CD4-positive, alpha-beta memory T cell (primary cell): ENCODE measurements around the gene IFITM1. TPM values are rescaled to one million over a fixed set of nuclear protein-coding genes. Genes with fewer than 3 reads are reported as not detected.
"Not testable (repeated sequence)": the region's sequence is repeated elsewhere in the genome, so short reads cannot be mapped to it uniquely, and the experiment has no call there.

Experiments
- CTCF ChIA-PET: fragments of 350-600 bp; sonication (Branson Sonifier 250); formaldehyde crosslinking; loops from one replicate; lab custom pipeline; 2021; ENCODE audit warnings: inconsistent platforms; ENCODE audit not compliant: partially characterized antibody; lab: Charles Lee
- POLR2A ChIA-PET: fragments of 350-600 bp; sonication (Branson Sonifier 250); formaldehyde crosslinking; loops from one replicate; lab custom pipeline; 2021; ENCODE audit not compliant: partially characterized antibody; lab: Charles Lee
- DNase-seq, 5 donors: peaks; one replicate each; pipeline versions ENCODE4 v3.0.0 to v3.0.0-alpha.2; 2020 to 2022; ENCODE audit warnings: mixed read lengths in 1 of 5
- H3K27ac ChIP-seq: one replicate; pipeline ENCODE4 v1.7.0; 2013; ENCODE audit warnings: low read depth, low read length
- H3K27me3 ChIP-seq: 2 replicates; pipeline ENCODE4 v1.7.0; 2013; ENCODE audit warnings: mild to moderate bottlenecking, low read length, moderate library complexity; ENCODE audit not compliant: insufficient read depth
- H3K36me3 ChIP-seq: 2 replicates; pipeline ENCODE4 v1.7.0; 2013; ENCODE audit warnings: mild to moderate bottlenecking, low read length, moderate library complexity; ENCODE audit not compliant: insufficient read depth
- H3K4me1 ChIP-seq: 2 replicates; pipeline ENCODE4 v1.7.0; 2013; ENCODE audit warnings: mild to moderate bottlenecking, low read length, moderate library complexity; ENCODE audit not compliant: insufficient read depth
- H3K4me3 ChIP-seq, 2 donors: one replicate each; pipeline ENCODE4 v1.7.0; 2013; ENCODE audit warnings: low read length in 2 of 2, mild to moderate bottlenecking in 1 of 2
- H3K9me3 ChIP-seq, 2 donors: one replicate each; pipeline ENCODE4 v1.7.0; 2013; ENCODE audit warnings: low read length in 2 of 2, control low read depth in 1 of 2; ENCODE audit not compliant: control insufficient read depth in 1 of 2
- H3K27ac Mint-ChIP-seq, 7 donors: one replicate each; pipeline ENCODE4 v1.8.0; 2020 to 2021; ENCODE audit warnings: mixed read lengths in 7 of 7, mild to moderate bottlenecking in 6 of 7, inconsistent platforms in 3 of 7, moderate library complexity in 3 of 7
- H3K27me3 Mint-ChIP-seq, 2 donors: one replicate each; pipeline ENCODE4 v1.8.0; 2020 to 2021; ENCODE audit warnings: mixed read lengths in 2 of 2
- H3K36me3 Mint-ChIP-seq, 2 donors: one replicate each; pipeline ENCODE4 v1.8.0; 2020 to 2021; ENCODE audit warnings: mixed read lengths in 2 of 2, inconsistent platforms in 1 of 2, mild to moderate bottlenecking in 1 of 2
- H3K4me1 Mint-ChIP-seq, 4 donors: one replicate each; pipeline ENCODE4 v1.8.0; 2020 to 2021; ENCODE audit warnings: mixed read lengths in 4 of 4, mild to moderate bottlenecking in 1 of 4
- H3K4me3 Mint-ChIP-seq, 8 donors: one replicate each; pipeline ENCODE4 v1.8.0; 2020 to 2021; ENCODE audit warnings: mixed read lengths in 8 of 8, mild to moderate bottlenecking in 7 of 8, moderate library complexity in 6 of 8, inconsistent platforms in 3 of 8
- H3K9me3 Mint-ChIP-seq, 8 donors: one replicate each; pipeline ENCODE4 v1.8.0; 2020 to 2021; ENCODE audit warnings: mixed read lengths in 8 of 8, mild to moderate bottlenecking in 5 of 8, inconsistent platforms in 3 of 8, moderate library complexity in 1 of 8
- intact Hi-C: fragments of 100-400 bp; cut with micrococcal nuclease; formaldehyde crosslinking; loops from one replicate; pipeline ENCODE4 v1.15.1; 2023
- polyA plus RNA-seq, 2 donors: library from polyadenylated mRNA; unstranded; fragments of 300-500 nt; fragmentation: Illumina TruSeq; gene quantifications; one replicate each; pipeline ENCODE4 v1.2.3, GENCODE V29; 2021
- total RNA-seq, 2 experiments: library from RNA; stranded (reverse); gene quantifications; one replicate each; pipeline ENCODE4 v1.2.3, GENCODE V29; 2021

IFITM1 gene
- total and polyA plus RNA-seq, 4 experiments from 2014 or later: 119 to 2,173 (median 1,097) TPM

DNA sequence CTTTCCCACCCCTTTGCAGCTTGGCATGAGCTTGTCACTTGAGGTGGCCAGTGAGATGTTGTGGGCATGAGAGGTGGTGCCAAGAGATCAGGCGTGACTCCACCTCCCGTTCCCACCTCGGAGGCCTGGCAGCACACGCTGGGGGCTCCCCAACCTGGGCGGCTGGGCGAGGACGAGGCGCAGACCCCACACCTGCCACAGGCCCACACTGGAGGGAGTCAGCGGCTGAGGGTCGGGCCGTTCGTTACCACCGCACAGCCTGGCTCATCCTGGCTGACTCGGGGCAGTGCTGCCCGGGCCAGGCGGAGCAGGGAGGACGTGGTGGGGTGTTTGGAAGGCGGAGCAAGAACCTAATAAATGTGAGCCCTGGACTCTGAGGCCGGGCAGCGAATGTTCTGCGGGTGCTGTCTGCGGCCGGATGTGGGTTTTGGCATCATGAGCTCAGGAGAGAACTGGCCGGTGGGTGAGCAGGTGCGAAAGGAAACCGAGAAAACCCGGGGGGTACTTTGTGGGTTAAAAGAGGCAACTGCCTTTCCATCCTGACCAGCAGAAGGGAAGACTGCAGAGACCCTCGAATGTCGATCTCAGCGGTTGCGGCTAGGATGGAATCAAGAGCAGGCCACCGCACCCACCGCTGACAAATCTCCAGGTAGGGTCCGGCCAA, 17.0 kb downstream of the IFITM1 start:
- intact Hi-C loops: no loop called here
- Mint-ChIP-seq H3K4me1 (peaks cover 26 to 69% (median 44%) of the 10 kb centered on the region in 4 donors), H3K9me3 (peaks cover 0 to 2% (median 0%) of the 10 kb centered on the region in 8 donors), H3K27me3 (no peaks in the 10 kb centered on the region), H3K27ac (peak overlapping the region in 6 of 7 donors; percentile 27 to 80 (median 68)), H3K4me3 (peak overlapping the region; percentile 22 to 79 (median 72)), H3K36me3 (no peaks in the 10 kb centered on the region)
- Histone ChIP-seq H3K27ac (no peak overlapping the region), H3K36me3 (no peaks in the 10 kb centered on the region), H3K27me3 (no peaks in the 10 kb centered on the region), H3K4me1 (peaks cover 46% of the 10 kb centered on the region), H3K4me3 (no peak overlapping the region), H3K9me3 (no peaks in the 10 kb centered on the region)
- no peak for DNase-seq
- ChIA-PET CTCF (interaction anchor here (1.2 to 2.8 kb wide), 4 partner anchors 8 to 23 kb away, joined by 4 to 18 read pairs (median 8); no protein-coding TSS in a partner anchor), POLR2A (interaction anchor here (1.0 to 1.9 kb wide), 3 partner anchors 16 to 43 kb away, joined by 3 to 16 read pairs (median 7); partner anchors contain the start of gene PGGHG)

DNA sequence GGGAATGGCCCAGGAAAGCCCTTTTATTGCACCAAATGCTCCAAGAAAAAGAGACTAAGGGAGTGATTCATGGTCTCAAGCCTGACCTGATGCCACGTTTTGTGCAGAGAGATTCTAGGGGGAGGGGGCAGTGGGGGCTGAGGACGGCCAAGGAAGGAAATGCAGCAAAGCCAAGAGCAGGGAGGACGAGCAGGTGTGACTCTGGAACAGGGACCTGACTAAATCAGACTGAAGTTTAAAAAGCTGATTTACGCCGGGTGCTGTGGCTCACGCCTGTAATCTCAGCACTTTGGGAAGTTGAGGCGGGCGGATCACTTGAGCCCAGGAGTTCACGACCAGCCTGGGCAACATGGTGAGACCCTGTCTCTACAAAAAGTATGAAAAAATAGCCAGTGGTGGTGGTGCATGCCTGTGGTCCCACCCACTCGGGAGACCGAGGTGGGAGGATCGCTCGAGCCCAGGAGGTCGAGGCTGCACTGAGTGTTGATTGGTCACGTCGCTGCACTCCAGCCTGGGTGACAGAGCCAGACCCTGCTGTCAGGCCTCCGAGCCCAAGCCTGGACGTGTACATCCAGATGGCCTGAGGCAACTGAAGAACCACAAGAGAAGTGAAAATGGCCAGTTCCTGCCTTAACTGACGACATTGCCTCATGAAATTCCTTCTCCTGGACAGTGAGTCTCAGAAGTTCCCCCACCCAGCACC, 17.7 kb downstream of the IFITM1 start:
- no peaks in the 10 kb centered on the region for H3K36me3 ChIP-seq
- H3K27ac ChIP-seq: no peak overlapping the region
- H3K4me3 Mint-ChIP-seq: peak overlapping the region; percentile 22 to 79 (median 72)
- H3K27me3 ChIP-seq: no peaks in the 10 kb centered on the region
- H3K4me1 ChIP-seq: peaks cover 43% of the 10 kb centered on the region
- H3K27me3 Mint-ChIP-seq: no peaks in the 10 kb centered on the region
- peaks cover 0 to under 1% (median 0%) of the 10 kb centered on the region in 8 donors for H3K9me3 Mint-ChIP-seq
- H3K36me3 Mint-ChIP-seq: no peaks in the 10 kb centered on the region
- H3K27ac Mint-ChIP-seq: peak overlapping the region in 3 of 7 donors; percentile 64 to 73 (median 72)
- no peak for DNase-seq
- ChIA-PET POLR2A (no interaction called here), CTCF (interaction anchor here (1.2 kb wide), 1 partner anchor 15 kb away, joined by 5 read pairs; no protein-coding TSS in a partner anchor)
- intact Hi-C loops: no loop called here
- H3K4me1 Mint-ChIP-seq: peaks cover 19 to 69% (median 42%) of the 10 kb centered on the region in 4 donors
- H3K4me3 ChIP-seq: no peak overlapping the region
- H3K9me3 ChIP-seq: no peaks in the 10 kb centered on the region

DNA sequence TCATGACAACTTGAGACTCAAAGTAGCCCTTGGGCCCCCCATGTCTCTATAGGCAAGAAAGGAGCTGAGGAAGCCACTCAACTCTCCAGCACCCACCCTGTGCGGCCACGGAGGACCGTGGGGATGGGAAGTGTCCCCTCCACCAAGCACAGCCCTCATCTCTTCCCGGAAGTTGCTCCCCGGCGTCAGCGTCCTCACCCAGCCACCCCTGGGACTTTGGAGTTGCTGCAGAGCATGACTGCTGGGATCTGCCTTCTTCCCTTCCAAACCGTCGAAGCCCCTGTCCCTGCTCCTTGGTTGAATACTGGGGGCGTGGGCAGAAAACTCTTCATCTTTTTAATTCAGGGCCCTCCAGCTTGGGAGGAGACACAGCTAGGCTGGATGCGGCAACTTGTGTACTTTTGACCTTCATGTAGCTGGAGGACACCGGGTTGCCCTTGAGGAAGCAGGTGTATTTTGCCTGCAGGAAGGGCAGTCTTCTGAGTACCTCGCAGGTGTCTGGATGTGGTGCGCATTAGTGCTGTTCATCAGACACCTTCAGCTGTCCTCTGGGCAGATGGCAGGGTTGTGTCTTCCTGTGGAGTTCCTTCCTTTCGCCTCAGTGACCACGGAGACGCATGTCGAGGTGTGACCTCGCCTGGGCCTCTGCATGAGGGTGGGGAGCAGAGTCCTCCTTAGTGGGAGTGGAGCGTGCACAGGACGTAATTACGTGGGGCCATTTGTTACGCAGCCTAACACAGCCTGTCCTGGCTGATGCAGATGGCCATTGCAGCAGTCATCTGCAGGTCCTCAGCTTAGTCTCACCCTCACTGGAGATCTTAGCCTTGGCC, 19.0 kb downstream of the IFITM1 start:
- Mint-ChIP-seq H3K36me3 (no peaks in the 10 kb centered on the region), H3K4me3 (peak overlapping the region in 3 of 8 donors; percentile 38 to 45 (median 43)), H3K27ac (no peak overlapping the region), H3K27me3 (no peaks in the 10 kb centered on the region), H3K9me3 (no peaks in the 10 kb centered on the region), H3K4me1 (peaks cover 17 to 60% (median 38%) of the 10 kb centered on the region in 4 donors)
- no peaks in the 10 kb centered on the region for H3K27me3 ChIP-seq
- ChIA-PET CTCF (no interaction called here), POLR2A (no interaction called here)
- peaks cover 33% of the 10 kb centered on the region for H3K4me1 ChIP-seq
- no peaks in the 10 kb centered on the region for H3K9me3 ChIP-seq
- intact Hi-C loops: no loop called here
- no peaks in the 10 kb centered on the region for H3K36me3 ChIP-seq
- DNase-seq: no peak
- H3K27ac ChIP-seq: no peak overlapping the region
- H3K4me3 ChIP-seq: no peak overlapping the region

GRCh38 chr11:333616-334263, 19.9 kb downstream of the IFITM1 start:
- not testable (repeated sequence) for H3K36me3 Mint-ChIP-seq

DNA sequence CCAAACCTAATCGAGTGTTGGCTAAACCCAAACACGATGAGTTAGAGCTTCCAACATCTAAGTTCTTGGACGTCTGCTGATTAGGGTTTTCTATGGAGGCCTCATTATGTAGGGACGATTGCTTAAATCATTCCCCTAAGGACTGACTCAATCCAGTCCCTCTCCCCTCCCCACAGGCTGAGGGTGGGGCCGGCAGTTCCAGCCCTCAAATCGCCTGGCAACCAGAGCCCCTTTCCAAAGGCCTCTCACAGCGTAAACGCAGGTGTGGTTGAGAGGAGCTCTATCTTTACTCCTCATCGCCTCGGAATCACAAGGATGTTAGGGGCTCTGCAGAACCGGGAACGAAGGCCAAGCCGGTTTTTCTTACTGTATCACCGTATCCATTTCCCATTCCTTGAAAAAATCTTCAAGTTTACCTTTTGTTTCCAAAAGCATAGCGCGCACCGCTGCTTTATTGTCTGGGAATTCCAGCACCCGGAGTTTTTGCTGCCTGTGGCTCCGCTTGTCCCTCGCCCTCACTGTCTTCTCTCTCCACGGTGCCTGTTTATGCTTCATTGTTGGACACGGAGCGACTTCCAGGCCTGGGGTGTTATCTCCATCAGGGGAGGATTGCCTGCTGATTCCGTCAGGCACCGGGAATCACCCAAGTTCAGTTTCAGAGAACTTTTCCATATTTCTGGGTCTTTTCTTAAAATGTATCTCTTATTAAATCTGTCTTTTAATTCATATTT, 20.6 kb downstream of the IFITM1 start:
- Mint-ChIP-seq H3K9me3 (no peaks in the 10 kb centered on the region), H3K27me3 (no peaks in the 10 kb centered on the region), H3K27ac (no peak overlapping the region), H3K4me1 (peaks cover 12 to 50% (median 28%) of the 10 kb centered on the region in 4 donors), H3K36me3 (no peaks in the 10 kb centered on the region), H3K4me3 (no peak overlapping the region)
- ChIA-PET POLR2A (no interaction called here), CTCF (no interaction called here)
- Histone ChIP-seq H3K4me1 (peaks cover 31% of the 10 kb centered on the region), H3K9me3 (no peaks in the 10 kb centered on the region), H3K36me3 (no peaks in the 10 kb centered on the region), H3K27me3 (no peaks in the 10 kb centered on the region), H3K27ac (no peak overlapping the region), H3K4me3 (no peak overlapping the region)
- no peak for DNase-seq
- intact Hi-C loops: no loop called here

More at GRCh38 chr11:333616-334263, 19.9 kb downstream of the IFITM1 start:
- H3K27me3 Mint-ChIP-seq, H3K9me3 Mint-ChIP-seq, CTCF ChIA-PET, H3K9me3 ChIP-seq, DNase-seq, H3K27me3 ChIP-seq, H3K36me3 ChIP-seq, H3K4me3 ChIP-seq, intact Hi-C loops, H3K27ac Mint-ChIP-seq, H3K27ac ChIP-seq, POLR2A ChIA-PET, H3K4me3 Mint-ChIP-seq: not testable (repeated sequence)
- H3K4me1 Mint-ChIP-seq: peaks cover 17 to 55% (median 33%) of the 10 kb centered on the region in 4 donors
- peaks cover 33% of the 10 kb centered on the region for H3K4me1 ChIP-seq

- Mint-ChIP-seq H3K4me1 (peaks cover 6 to 34% (median 14%) of the 10 kb centered on the region in 4 donors), H3K27me3 (peaks cover 0 to 1% of the 10 kb centered on the region in 2 donors), H3K36me3 (no peaks in the 10 kb centered on the region), H3K4me3 (no peak overlapping the region), H3K27ac (peak overlapping the region in 2 of 7 donors; percentile 25 to 57), H3K9me3 (no peaks in the 10 kb centered on the region)
- POLR2A ChIA-PET: no interaction called here
- Histone ChIP-seq H3K27ac (no peak overlapping the region), H3K9me3 (no peaks in the 10 kb centered on the region), H3K36me3 (no peaks in the 10 kb centered on the region), H3K4me3 (no peak overlapping the region), H3K27me3 (no peaks in the 10 kb centered on the region), H3K4me1 (peaks cover 15% of the 10 kb centered on the region)
- intact Hi-C loops: no loop called here
- DNase-seq: no peak
- CTCF ChIA-PET: interaction anchor here (0.6 kb wide), 1 partner anchor 28 kb away, joined by 5 read pairs; no protein-coding TSS in a partner anchor
These were observed 22.2 kb downstream of the IFITM1 start for GRCh38 chr11:335779-336658.
